GM12878 (cell line): ENCODE results near the gene ABCC3. TPM values are rescaled to one million over a fixed set of nuclear protein-coding genes. Genes with fewer than 3 reads are reported as not detected.

Experiments
- CEBPB ChIP-seq, 2 experiments: fragments of 150-350 bp in 1 of 2; IDR thresholded peaks; 2 replicates each; pipeline ENCODE4 v1.6.1; 2012 to 2014; ENCODE audit warnings: low read depth in 2 of 2, low read length in 2 of 2, borderline replicate concordance in 1 of 2, inconsistent platforms in 1 of 2
- CREM ChIP-seq: IDR thresholded peaks from 2 replicates; pipeline ENCODE4 v1.6.1; 2014; ENCODE audit warnings: antibody characterized with exemption, low read depth
- FOXM1 ChIP-seq: IDR thresholded peaks from 2 replicates; pipeline ENCODE4 v1.6.1; 2012; ENCODE audit warnings: low read depth, mild to moderate bottlenecking, inconsistent platforms, low read length, moderate library complexity
- HDAC6 ChIP-seq: fragments of 200-600 bp; sonication (generic); IDR thresholded peaks from one replicate; pipeline ENCODE4 v1.8.0; 2017; ENCODE audit warnings: antibody characterized with exemption; ENCODE audit not compliant: unreplicated experiment
- HDGF ChIP-seq: fragments of 450-650 bp; IDR thresholded peaks from 2 replicates; pipeline ENCODE4 v1.6.1; 2016; ENCODE audit warnings: antibody characterized with exemption
- SMC3 ChIP-seq: IDR thresholded peaks from 2 replicates; pipeline ENCODE4 v1.6.1; 2011; ENCODE audit warnings: low read length, improper control_type of control experiment, borderline replicate concordance
- polyA plus RNA-seq, 11 experiments: library from polyadenylated mRNA; depleted of rRNA in 4 of 11; unstranded in 6 of 11; stranded (reverse) in 5 of 11; fragments of >200 nt; fragmentation: Nextera tagmentation in 4 of 11; fragmentation: Illumina TruSeq in 1 of 11; extraction: Ambion mirVana in 4 of 11; extraction: Trizol in 1 of 11; gene quantifications; 1 replicate in 1 of 11; 2 replicates in 10 of 11; pipeline versions ENCODE4 v1.2.1 to v1.2.3, GENCODE V29; 2011 to 2016; ENCODE audit warnings: inconsistent platforms in 2 of 11, missing spikeins in 2 of 11, low read depth in 1 of 11
- total RNA-seq, 4 experiments: library from RNA; depleted of rRNA in 3 of 4; stranded (reverse); fragments of >200 nt in 3 of 4; fragmentation: Illumina TruSeq in 1 of 4; extraction: Trizol in 1 of 4; gene quantifications; 2 replicates each; pipeline versions ENCODE4 v1.2.1 to v1.2.3, GENCODE V29; 2013 to 2021
- TF ChIP-seq, protein P1 (sequence below): fragments of 450-650 bp; formaldehyde crosslinking; IDR thresholded peaks from 2 replicates; pipeline ENCODE4 v1.4.0; 2022; ENCODE audit warnings: mild to moderate bottlenecking, moderate library complexity
- TF ChIP-seq, protein P2 (sequence below): fragments of 450-650 bp; IDR thresholded peaks from 2 replicates; pipeline ENCODE4 v1.6.1; 2018; ENCODE audit warnings: mild to moderate bottlenecking, low read depth, moderate library complexity; ENCODE audit not compliant: partially characterized antibody
- TF ChIP-seq, protein P3 (sequence below): fragments of 450-650 bp; IDR thresholded peaks from 2 replicates; pipeline ENCODE4 v1.6.1; 2017; ENCODE audit warnings: mild to moderate bottlenecking, moderate library complexity
- TF ChIP-seq, protein P4 (sequence below): IDR thresholded peaks from 2 replicates; pipeline ENCODE4 v1.6.1; 2012; ENCODE audit warnings: low read depth, low read length, improper control_type of control experiment
- TF ChIP-seq, protein P5 (sequence below): IDR thresholded peaks from 2 replicates; pipeline ENCODE4 v1.6.1; 2012; ENCODE audit warnings: improper control_type of control experiment, low read depth, low read length; ENCODE audit not compliant: insufficient replicate concordance

The ABCC3 gene
- total and polyA plus RNA-seq, 10 of the 15 experiments (the other 5 are each of a cell fraction or from before 2014, with no cell fraction given) = 0.21 to 2.3 (median 0.71) TPM; not detected in 6

DNA sequence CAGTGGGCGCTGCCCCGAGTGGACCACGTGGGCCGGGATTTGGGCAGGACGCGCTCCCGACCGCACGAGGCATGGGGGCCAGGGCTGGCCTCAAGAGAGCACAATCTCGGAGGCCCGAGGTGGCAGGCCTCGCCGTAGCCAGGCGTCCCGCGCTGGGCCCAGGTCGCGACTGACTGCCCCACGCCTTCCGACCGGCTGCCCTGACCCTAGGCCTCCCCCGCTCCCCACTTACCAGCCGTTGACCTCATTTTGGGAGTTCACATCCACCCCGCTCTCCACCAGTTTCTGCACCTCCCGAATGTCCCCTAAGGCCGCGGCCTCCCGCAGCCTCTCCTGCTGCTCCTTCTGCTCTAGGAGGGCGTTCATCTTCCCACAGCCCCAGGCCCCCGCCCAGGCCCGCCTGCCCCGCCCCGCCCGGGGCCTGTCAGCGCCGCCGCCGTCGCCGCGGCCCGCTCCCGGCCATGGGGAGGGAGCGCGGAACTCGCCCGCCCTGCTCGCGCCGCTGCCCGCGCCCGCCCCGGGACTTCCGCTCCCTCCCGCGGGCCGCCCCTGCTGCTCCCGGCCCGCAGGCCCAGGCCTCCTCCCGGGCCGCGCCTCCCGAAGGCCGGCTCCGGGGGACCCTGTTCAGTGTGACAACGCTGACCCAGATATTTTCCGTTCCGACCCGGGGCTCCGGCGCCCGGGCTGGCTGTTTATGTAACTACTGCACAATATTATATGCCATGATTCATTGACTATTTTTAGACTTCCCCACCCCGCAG lies 72.8 kb downstream of the ABCC3 start, which contains the start of gene ANKRD40 (continued):
- TF ChIP-seq, protein P1, sequence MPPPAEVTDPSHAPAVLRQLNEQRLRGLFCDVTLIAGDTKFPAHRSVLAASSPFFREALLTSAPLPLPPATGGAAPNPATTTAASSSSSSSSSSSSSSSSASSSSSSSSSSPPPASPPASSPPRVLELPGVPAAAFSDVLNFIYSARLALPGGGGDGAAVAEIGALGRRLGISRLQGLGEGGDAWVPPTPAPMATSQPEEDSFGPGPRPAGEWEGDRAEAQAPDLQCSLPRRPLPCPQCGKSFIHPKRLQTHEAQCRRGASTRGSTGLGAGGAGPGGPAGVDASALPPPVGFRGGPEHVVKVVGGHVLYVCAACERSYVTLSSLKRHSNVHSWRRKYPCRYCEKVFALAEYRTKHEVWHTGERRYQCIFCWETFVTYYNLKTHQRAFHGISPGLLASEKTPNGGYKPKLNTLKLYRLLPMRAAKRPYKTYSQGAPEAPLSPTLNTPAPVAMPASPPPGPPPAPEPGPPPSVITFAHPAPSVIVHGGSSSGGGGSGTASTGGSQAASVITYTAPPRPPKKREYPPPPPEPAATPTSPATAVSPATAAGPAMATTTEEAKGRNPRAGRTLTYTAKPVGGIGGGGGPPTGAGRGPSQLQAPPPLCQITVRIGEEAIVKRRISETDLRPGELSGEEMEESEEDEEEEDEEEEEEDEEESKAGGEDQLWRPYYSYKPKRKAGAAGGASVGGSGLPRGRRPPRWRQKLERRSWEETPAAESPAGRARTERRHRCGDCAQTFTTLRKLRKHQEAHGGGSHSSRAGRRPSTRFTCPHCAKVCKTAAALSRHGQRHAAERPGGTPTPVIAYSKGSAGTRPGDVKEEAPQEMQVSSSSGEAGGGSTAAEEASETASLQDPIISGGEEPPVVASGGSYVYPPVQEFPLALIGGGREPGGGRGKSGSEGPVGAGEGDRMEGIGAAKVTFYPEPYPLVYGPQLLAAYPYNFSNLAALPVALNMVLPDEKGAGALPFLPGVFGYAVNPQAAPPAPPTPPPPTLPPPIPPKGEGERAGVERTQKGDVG (CRISPR knock-in tag) = no peak
- TF ChIP-seq CREM (peak; percentile 56), FOXM1 (no peak), SMC3 (no peak), HDAC6 (peak; percentile 69), CEBPB (IDR thresholded peaks at IDR 0.05; ENCODE audit: borderline replicate concordance in 1 of 2, low read depth in 2 of 2, low read length in 2 of 2) (no peak), HDGF (peak; percentile 68; the same call in 1 of the 2 replicates)
- TF ChIP-seq, protein P2, sequence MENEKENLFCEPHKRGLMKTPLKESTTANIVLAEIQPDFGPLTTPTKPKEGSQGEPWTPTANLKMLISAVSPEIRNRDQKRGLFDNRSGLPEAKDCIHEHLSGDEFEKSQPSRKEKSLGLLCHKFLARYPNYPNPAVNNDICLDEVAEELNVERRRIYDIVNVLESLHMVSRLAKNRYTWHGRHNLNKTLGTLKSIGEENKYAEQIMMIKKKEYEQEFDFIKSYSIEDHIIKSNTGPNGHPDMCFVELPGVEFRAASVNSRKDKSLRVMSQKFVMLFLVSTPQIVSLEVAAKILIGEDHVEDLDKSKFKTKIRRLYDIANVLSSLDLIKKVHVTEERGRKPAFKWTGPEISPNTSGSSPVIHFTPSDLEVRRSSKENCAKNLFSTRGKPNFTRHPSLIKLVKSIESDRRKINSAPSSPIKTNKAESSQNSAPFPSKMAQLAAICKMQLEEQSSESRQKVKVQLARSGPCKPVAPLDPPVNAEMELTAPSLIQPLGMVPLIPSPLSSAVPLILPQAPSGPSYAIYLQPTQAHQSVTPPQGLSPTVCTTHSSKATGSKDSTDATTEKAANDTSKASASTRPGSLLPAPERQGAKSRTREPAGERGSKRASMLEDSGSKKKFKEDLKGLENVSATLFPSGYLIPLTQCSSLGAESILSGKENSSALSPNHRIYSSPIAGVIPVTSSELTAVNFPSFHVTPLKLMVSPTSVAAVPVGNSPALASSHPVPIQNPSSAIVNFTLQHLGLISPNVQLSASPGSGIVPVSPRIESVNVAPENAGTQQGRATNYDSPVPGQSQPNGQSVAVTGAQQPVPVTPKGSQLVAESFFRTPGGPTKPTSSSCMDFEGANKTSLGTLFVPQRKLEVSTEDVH = no peak
- TF ChIP-seq, protein P3, sequence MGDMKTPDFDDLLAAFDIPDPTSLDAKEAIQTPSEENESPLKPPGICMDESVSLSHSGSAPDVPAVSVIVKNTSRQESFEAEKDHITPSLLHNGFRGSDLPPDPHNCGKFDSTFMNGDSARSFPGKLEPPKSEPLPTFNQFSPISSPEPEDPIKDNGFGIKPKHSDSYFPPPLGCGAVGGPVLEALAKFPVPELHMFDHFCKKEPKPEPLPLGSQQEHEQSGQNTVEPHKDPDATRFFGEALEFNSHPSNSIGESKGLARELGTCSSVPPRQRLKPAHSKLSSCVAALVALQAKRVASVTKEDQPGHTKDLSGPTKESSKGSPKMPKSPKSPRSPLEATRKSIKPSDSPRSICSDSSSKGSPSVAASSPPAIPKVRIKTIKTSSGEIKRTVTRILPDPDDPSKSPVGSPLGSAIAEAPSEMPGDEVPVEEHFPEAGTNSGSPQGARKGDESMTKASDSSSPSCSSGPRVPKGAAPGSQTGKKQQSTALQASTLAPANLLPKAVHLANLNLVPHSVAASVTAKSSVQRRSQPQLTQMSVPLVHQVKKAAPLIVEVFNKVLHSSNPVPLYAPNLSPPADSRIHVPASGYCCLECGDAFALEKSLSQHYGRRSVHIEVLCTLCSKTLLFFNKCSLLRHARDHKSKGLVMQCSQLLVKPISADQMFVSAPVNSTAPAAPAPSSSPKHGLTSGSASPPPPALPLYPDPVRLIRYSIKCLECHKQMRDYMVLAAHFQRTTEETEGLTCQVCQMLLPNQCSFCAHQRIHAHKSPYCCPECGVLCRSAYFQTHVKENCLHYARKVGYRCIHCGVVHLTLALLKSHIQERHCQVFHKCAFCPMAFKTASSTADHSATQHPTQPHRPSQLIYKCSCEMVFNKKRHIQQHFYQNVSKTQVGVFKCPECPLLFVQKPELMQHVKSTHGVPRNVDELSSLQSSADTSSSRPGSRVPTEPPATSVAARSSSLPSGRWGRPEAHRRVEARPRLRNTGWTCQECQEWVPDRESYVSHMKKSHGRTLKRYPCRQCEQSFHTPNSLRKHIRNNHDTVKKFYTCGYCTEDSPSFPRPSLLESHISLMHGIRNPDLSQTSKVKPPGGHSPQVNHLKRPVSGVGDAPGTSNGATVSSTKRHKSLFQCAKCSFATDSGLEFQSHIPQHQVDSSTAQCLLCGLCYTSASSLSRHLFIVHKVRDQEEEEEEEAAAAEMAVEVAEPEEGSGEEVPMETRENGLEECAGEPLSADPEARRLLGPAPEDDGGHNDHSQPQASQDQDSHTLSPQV = no peak
- TF ChIP-seq, protein P4, sequence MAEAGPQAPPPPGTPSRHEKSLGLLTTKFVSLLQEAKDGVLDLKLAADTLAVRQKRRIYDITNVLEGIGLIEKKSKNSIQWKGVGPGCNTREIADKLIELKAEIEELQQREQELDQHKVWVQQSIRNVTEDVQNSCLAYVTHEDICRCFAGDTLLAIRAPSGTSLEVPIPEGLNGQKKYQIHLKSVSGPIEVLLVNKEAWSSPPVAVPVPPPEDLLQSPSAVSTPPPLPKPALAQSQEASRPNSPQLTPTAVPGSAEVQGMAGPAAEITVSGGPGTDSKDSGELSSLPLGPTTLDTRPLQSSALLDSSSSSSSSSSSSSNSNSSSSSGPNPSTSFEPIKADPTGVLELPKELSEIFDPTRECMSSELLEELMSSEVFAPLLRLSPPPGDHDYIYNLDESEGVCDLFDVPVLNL = no peak
- TF ChIP-seq, protein P5, sequence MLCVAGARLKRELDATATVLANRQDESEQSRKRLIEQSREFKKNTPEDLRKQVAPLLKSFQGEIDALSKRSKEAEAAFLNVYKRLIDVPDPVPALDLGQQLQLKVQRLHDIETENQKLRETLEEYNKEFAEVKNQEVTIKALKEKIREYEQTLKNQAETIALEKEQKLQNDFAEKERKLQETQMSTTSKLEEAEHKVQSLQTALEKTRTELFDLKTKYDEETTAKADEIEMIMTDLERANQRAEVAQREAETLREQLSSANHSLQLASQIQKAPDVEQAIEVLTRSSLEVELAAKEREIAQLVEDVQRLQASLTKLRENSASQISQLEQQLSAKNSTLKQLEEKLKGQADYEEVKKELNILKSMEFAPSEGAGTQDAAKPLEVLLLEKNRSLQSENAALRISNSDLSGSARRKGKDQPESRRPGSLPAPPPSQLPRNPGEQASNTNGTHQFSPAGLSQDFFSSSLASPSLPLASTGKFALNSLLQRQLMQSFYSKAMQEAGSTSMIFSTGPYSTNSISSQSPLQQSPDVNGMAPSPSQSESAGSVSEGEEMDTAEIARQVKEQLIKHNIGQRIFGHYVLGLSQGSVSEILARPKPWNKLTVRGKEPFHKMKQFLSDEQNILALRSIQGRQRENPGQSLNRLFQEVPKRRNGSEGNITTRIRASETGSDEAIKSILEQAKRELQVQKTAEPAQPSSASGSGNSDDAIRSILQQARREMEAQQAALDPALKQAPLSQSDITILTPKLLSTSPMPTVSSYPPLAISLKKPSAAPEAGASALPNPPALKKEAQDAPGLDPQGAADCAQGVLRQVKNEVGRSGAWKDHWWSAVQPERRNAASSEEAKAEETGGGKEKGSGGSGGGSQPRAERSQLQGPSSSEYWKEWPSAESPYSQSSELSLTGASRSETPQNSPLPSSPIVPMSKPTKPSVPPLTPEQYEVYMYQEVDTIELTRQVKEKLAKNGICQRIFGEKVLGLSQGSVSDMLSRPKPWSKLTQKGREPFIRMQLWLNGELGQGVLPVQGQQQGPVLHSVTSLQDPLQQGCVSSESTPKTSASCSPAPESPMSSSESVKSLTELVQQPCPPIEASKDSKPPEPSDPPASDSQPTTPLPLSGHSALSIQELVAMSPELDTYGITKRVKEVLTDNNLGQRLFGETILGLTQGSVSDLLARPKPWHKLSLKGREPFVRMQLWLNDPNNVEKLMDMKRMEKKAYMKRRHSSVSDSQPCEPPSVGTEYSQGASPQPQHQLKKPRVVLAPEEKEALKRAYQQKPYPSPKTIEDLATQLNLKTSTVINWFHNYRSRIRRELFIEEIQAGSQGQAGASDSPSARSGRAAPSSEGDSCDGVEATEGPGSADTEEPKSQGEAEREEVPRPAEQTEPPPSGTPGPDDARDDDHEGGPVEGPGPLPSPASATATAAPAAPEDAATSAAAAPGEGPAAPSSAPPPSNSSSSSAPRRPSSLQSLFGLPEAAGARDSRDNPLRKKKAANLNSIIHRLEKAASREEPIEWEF = no peak
